HG02798 (cell line): ENCODE measurements around the gene LAT.
A peak's percentile ranks its signal among the peaks of the same experiment; 100 is the strongest.
"Not testable (repeated sequence)": the region's sequence is repeated elsewhere in the genome, so short reads cannot be mapped to it uniquely, and the experiment has no call there.

Experiments
- ATAC-seq: cut with Tn5 transposase; IDR thresholded peaks from one replicate; pipeline ENCODE4 v1.9.1; 2021; ENCODE audit warnings: mild to moderate bottlenecking; ENCODE audit not compliant: unreplicated experiment, poor library complexity

Gene LAT

DNA sequence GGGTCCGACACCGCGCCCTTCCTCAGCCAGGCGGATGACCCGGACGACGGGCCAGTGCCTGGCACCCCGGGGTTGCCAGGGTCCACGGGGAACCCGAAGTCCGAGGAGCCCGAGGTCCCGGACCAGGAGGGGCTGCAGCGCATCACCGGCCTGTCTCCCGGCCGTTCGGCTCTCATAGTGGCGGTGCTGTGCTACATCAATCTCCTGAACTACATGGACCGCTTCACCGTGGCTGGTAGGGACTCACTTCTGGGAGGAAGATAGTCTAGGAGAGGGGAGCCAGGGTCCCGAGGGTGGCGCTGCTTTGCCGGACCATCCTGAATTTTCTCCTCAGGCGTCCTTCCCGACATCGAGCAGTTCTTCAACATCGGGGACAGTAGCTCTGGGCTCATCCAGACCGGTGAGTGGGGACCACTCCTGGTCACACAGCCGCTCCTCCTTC lies 9.7 kb upstream of the LAT start:
- peak; percentile 21 for ATAC-seq

- no peak for ATAC-seq
Observed at GRCh38 chr16:28977703-28978662, 6.9 kb upstream of the LAT start.

DNA sequence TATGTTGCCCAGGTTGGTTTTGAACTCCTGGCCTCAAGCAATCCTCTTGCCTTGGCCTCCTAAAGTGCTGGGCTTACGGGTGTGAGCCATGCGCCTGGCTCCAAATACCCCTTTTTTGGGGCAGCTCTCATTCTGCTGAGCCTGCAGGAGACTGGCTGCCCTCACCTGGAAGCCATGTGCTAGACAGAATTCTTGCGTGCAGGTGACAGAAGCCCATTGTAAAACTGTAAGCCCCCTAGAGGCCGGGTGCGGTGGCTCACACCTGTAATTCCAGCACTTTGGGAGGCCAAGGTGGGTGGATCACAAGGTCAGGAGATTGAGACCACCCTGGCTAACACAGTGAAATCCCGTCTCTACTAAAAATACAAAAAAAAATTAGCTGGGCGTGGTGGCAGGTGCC lies 4.5 kb upstream of the LAT start:
- not testable (repeated sequence) for ATAC-seq

- ATAC-seq, result no peak
Observed at GRCh38 chr16:28980929-28981328, 3.9 kb upstream of the LAT start.

- no peak for ATAC-seq
Observed at GRCh38 chr16:28981517-28981916, 3.3 kb upstream of the LAT start.

DNA sequence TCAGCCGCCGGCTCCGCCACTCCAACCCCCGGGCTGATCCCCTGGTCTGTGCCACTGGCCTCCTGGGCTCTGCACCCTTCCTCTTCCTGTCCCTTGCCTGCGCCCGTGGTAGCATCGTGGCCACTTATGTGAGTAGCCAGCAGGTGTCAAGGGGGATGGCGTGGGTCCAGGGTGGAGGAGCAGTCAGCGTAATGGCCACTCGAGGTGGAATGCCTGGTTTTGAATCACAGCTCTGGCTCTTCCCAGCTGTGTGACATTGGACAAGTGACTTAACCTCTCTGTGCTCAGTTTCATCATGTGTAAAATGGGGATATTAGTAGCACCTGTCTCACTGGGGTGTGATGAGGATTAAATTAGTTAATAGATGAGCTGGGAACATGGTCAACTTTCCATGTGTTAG lies 2.4 kb upstream of the LAT start:
- ATAC-seq, result no peak

- no peak for ATAC-seq
Observed at GRCh38 chr16:28982949-28983348, 1.9 kb upstream of the LAT start.

- no peak for ATAC-seq
Observed at GRCh38 chr16:28983644-28984043, 1.2 kb upstream of the LAT start.

GRCh38 chr16:28984091-28984490 lies 761 bp upstream of the LAT start:
- no peak for ATAC-seq

DNA sequence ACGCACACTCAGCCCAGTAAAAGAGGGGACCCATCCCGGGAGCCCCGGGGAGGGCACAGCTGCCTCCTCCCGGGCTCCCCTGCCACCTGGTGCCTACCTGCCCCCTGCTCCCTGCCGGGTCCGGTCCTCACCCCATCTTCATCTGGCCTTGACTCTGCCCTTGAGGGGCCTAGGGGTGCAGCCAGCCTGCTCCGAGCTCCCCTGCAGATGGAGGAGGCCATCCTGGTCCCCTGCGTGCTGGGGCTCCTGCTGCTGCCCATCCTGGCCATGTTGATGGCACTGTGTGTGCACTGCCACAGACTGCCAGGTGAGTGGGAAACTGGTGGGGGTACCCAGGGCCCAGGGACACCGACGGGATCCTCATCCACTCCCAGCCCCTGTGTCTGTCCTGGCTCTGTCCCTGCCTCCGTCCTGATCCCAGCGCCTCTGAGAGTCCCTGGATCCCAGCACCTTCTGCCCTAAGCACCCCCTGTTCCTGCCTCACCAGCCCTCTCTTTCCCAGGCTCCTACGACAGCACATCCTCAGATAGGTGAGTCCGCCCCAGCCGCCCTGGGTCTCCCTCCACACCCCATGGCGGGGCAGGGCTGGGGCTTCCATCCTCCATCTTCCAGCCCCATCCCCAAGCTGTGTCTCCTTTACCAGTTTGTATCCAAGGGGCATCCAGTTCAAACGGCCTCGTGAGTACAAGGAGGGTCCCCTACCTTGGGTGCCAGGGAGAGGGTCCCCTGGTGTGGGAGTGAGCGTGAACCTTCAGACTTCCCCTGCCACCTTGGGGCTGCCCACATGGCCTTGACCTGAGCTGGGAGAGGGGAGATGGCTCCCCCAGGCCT lies 574 bp downstream of the LAT start:
- ATAC-seq, result no peak

- ATAC-seq, result no peak
Observed at GRCh38 chr16:28986046-28986445, 1.2 kb downstream of the LAT start.

GRCh38 chr16:28986492-28986891 lies 1.6 kb downstream of the LAT start:
- no peak for ATAC-seq

DNA sequence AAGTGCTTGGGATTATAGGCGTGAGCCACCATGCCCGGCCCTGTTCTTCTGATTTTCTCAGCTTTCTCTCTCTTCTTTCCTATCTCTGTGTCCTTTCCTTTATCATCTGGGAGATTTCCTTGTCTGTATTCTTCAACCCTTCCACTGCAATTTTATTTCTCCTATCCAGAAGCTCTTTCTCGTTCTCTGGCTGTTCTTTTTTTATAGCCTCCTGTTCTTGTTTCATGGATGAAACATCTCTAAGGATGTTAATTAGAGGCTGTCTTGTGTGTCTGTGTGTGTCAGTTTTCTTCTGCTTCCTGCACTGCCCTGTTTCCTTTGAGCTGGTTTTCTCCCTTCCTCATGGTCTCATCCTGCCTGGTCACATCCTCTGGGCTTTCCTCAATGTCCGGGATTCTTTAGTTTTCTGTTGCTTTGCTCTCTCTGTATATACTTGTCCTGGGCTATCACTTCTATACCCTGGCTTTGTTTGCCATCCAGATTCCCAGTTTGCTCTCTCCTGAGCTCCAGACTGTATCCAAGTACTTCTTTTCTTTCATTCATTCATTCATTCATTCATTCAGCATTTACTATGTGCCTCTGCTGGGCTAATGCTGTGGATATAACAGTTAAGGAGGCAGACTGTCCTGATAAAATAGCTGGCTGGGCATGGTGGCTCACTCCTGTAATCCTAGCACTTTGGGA lies 2.5 kb downstream of the LAT start:
- no peak for ATAC-seq

DNA sequence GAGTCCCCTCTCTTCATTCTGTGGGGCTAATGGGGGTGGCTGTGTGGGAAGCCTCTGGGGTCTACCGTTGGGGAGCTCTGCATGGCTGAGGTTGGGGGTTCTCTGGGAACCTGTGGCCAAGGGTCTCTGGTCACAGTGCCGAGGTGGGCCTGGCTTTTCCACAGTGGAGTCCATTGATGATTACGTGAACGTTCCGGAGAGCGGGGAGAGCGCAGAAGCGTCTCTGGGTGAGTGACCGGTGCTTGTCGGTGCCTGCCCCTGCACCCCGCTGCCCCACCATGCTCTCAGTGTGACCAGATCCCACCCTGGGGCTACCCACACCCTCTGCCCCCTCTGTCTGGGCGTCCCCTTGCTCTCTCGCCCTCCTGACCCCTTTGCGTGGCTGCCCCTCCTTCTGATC lies 4.5 kb downstream of the LAT start:
- no peak for ATAC-seq

DNA sequence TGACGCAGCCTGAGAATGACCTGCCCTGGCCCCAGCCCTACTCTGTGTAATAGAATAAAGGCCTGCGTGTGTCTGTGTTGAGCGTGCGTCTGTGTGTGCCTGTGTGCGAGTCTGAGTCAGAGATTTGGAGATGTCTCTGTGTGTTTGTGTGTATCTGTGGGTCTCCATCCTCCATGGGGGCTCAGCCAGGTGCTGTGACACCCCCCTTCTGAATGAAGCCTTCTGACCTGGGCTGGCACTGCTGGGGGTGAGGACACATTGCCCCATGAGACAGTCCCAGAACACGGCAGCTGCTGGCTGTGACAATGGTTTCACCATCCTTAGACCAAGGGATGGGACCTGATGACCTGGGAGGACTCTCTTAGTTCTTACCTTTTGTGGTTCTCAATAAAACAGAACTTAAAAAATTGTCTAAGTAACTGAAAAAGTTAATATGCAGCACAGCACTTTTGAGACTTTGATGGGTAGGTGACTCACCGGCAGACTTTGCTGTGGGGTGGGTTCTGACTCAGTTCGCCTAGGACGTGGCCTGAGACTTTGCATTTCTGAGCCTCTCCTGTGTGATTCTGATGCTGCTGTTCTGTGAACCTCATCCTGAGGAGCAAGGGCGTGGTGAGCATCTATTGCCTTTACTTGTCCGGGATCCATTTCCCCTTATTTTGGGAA lies 5.7 kb downstream of the LAT start:
- no peak for ATAC-seq

DNA sequence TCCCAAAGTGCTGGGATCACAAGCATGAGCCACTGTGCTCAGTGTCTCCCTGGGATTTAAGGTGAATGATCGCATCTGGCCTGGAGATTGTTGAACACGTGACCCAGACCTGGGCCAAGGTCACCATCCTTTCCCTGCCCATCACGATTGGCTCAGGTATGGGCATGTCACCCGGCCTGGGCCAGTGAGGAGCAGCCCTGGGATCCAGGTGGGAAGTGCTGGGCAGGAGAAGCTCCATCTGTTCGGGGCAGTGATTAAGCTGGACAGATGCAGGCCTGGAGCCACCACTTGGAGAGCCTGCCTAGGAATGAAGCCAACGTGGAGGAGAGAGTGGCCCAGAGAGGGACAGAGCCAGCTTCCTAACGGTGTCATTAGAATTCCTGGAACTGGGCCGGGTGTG lies 6.8 kb downstream of the LAT start:
- ATAC-seq, result no peak

DNA sequence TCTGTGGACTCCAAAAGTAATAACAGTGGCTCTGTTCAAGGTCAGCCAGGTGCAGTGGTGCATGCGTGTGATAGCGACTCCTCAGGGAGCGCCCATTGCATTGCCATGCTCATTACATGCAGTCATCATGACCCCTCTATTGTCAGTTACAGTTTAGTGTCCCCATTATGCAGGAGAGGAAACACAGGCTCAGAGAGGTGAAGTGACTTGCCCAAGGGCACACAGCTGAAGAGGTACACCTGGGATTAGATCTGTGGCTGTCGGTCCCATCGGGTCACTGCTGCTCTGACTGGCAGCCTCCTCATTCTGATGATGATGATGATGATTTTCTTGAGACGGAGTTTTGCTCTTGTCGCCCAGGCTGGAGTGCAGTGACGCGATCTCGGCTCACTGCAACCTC lies 7.6 kb downstream of the LAT start:
- ATAC-seq, result no peak

DNA sequence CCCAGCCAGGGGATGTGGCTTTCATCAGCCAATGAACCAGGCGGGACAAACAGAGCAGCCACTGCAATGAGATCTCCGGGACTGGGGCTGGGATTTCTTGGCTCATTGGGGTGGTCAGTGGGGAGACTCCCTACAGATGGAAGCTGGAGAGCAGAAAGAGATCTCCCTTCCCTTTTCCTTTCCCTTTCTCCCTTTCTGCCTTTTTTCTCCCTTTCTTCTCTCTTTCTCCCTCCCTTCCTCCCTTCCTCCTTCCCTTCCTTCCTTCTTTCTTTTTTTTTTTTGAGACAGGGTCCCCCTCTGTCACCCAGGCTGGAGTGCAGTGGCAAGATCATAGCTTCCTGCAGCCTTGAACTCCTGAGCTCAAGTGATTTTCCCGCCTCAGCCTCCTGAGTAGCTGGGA lies 14.0 kb downstream of the LAT start:
- ATAC-seq, result no peak

- no peak for ATAC-seq
Observed at GRCh38 chr16:28999577-28999976, 14.7 kb downstream of the LAT start.

DNA sequence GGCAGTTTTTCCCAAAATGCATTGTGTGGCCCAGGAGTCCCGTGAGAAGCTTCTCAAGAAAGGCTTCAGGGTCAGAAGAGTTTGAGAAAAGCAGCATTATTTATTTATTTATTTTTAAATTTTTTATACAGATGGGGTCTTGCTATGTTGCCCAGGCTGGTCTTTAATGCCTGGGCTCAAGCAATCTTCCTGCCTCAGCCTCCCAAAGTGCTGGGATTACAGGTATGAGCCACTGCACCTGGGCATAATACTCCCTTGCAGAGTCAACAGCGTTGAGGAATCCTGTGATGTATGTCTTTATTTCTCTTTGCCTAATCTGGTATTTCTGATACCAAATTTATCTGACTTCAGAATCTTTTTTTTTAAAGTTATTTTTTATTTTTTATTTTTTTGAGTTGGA lies 15.2 kb downstream of the LAT start:
- no peak for ATAC-seq
